Left ventricle myocardium superior (tissue), 1 donor: ENCODE measurements around the gene CTNND1. TPM values are rescaled to one million over a fixed set of nuclear protein-coding genes. Genes with fewer than 3 reads are reported as not detected.
"Not testable (repeated sequence)": the region's sequence is repeated elsewhere in the genome, so short reads cannot be mapped to it uniquely, and the experiment has no call there.

Experiments used
- ATAC-seq: fragments of 200-7000 bp; cut with Tn5 transposase; one replicate; pipeline ENCODE4 v1.9.1; 2020; ENCODE audit warnings: mild to moderate bottlenecking, moderate library complexity
- DNase-seq: peaks from one replicate; pipeline ENCODE4 v3.0.0-alpha.2; 2020
- intact Hi-C: fragments of 100-400 bp; cut with micrococcal nuclease; formaldehyde crosslinking; loops from one replicate; pipeline ENCODE4 v1.11.0; 2022
- long read RNA-seq: library from polyadenylated mRNA; unstranded; transcript quantifications from one replicate; pipeline ENCODE4 v2.0.0, GENCODE V29; 2021
- total RNA-seq: library from RNA; stranded (reverse); fragmentation: NEBNext Ultra II Directional; extraction: Animal tissue kit (Norgen Biotek cat#: 25700); gene quantifications from one replicate; pipeline ENCODE4 v1.2.1, GENCODE V29; 2021
- donor health status: DM: no; HTN: yes; CAD: no; lungs with severe emphysema.

Gene CTNND1
- 66.6 TPM for total RNA-seq
- long read RNA-seq, full-length matches to known transcripts: 1 of 6 reads
- long read RNA-seq, partial matches to known transcripts: 1 of 6 reads
- long read RNA-seq, other reads (novel, unspliced or antisense): 4 of 6 reads

- peak; percentile 99 for ATAC-seq
- intact Hi-C loops: loop anchor here (5.0 kb wide), 1 partner anchor 36 kb away; no protein-coding TSS in a partner anchor
- DNase-seq: peak; percentile 82
Observed at GRCh38 chr11:57761301-57762234, at the start of gene CTNND1. CTNND1 (plus strand) TSS chr11:57761802; CDS start chr11:57791479, 29,677 bp downstream.

- ATAC-seq (peak; percentile 97), DNase-seq (peak; percentile 94)
- intact Hi-C loops: loop anchor here (2.0 kb wide), 1 partner anchor 44 kb away; the partner anchor contains the start of gene ZDHHC5
Observed at GRCh38 chr11:57712256-57713150, 49.1 kb upstream of the CTNND1 start, which contains the start of gene TMX2. TMX2 (plus strand) TSS chr11:57712593; CDS start chr11:57712619, 26 bp downstream.

GRCh38 chr11:57713835-57714234 is 47.8 kb upstream of the CTNND1 start:
- intact Hi-C loops: loop anchor here (2.0 kb wide), 1 partner anchor 45 kb away; the partner anchor contains the start of gene ZDHHC5
- ATAC-seq: no peak

GRCh38 chr11:57716726-57717125 is 44.9 kb upstream of the CTNND1 start:
- ATAC-seq, intact Hi-C loops, DNase-seq: not testable (repeated sequence)

More at GRCh38 chr11:57713835-57714234, 47.8 kb upstream of the CTNND1 start:
- no peak for DNase-seq

GRCh38 chr11:57727185-57727584 is 34.4 kb upstream of the CTNND1 start:
- DNase-seq (no peak), ATAC-seq (no peak)
- intact Hi-C loops: no loop called here

GRCh38 chr11:57728829-57729228 is 32.8 kb upstream of the CTNND1 start:
- intact Hi-C loops: no loop called here
- DNase-seq (no peak), ATAC-seq (no peak)

- ATAC-seq (no peak), DNase-seq (no peak)
- intact Hi-C loops: no loop called here
Observed at GRCh38 chr11:57729479-57729878, 32.1 kb upstream of the CTNND1 start.

GRCh38 chr11:57732661-57733060 is 28.9 kb upstream of the CTNND1 start:
- ATAC-seq (no peak), DNase-seq (no peak)
- intact Hi-C loops: no loop called here

- intact Hi-C loops: no loop called here
- DNase-seq (no peak), ATAC-seq (peak; percentile 69)
Observed at GRCh38 chr11:57735619-57736298, 25.8 kb upstream of the CTNND1 start.

- DNase-seq (peak; percentile 96), ATAC-seq (peak; percentile 98)
- intact Hi-C loops: loop anchor here (2.0 kb wide), 1 partner anchor 73 kb away; the partner anchor contains the start of gene ZDHHC5
Observed at GRCh38 chr11:57741132-57742086, 20.2 kb upstream of the CTNND1 start, which contains the start of gene SELENOH. SELENOH (plus strand) TSS chr11:57741491; CDS start chr11:57741596, 105 bp downstream.

- intact Hi-C loops: loop anchor here (2.0 kb wide), 1 partner anchor 73 kb away; the partner anchor contains the start of gene ZDHHC5
- ATAC-seq: no peak
- DNase-seq: no peak
Observed at GRCh38 chr11:57742087-57742452, 19.5 kb upstream of the CTNND1 start.

GRCh38 chr11:57744357-57744756 is 17.2 kb upstream of the CTNND1 start:
- intact Hi-C loops: no loop called here
- DNase-seq (no peak), ATAC-seq (no peak)

GRCh38 chr11:57745206-57745605 is 16.4 kb upstream of the CTNND1 start:
- intact Hi-C loops: no loop called here
- no peak for ATAC-seq

GRCh38 chr11:57746920-57747319 is 14.7 kb upstream of the CTNND1 start:
- intact Hi-C loops: no loop called here
- ATAC-seq: no peak

More at GRCh38 chr11:57745206-57745605, 16.4 kb upstream of the CTNND1 start:
- DNase-seq: no peak

GRCh38 chr11:57751176-57751575 is 10.4 kb upstream of the CTNND1 start:
- intact Hi-C loops: no loop called here
- ATAC-seq: no peak
- no peak for DNase-seq

More at GRCh38 chr11:57746920-57747319, 14.7 kb upstream of the CTNND1 start:
- no peak for DNase-seq

GRCh38 chr11:57751676-57752253 is 9.8 kb upstream of the CTNND1 start, which contains the start of gene BTBD18:
BTBD18 (minus strand) TSS chr11:57751819; CDS start chr11:57751188, 631 bp downstream.
- peak; percentile 90 for ATAC-seq
- no peak for DNase-seq
- intact Hi-C loops: no loop called here

GRCh38 chr11:57752954-57753353 is 8.6 kb upstream of the CTNND1 start:
- ATAC-seq (no peak), DNase-seq (no peak)
- intact Hi-C loops: no loop called here
